WTC11 (cell line): ENCODE data around the gene MBNL1. TPM values are rescaled to one million over a fixed set of nuclear protein-coding genes. Genes with fewer than 3 reads are reported as not detected.

ENCODE experiments used
- ATAC-seq: fragments of 200-7000 bp; cut with Tn5 transposase; 2 replicates; pipeline ENCODE4 v1.10.0; 2021; ENCODE audit warnings: mild to moderate bottlenecking, moderate library complexity
- CTCF ChIA-PET: fragments of 300-600 bp; sonication (Branson Sonifier 250); formaldehyde crosslinking; loops from one replicate; lab custom pipeline; 2021; ENCODE audit warnings: antibody characterized with exemption; lab: Charles Lee
- POLR2A ChIA-PET: fragments of 350-600 bp; sonication (Branson Sonifier 250); formaldehyde crosslinking; loops from one replicate; lab custom pipeline; 2021; ENCODE audit warnings: antibody characterized with exemption; lab: Charles Lee
- DNase-seq: peaks from one replicate; pipeline ENCODE4 v3.0.0; 2021; ENCODE audit warnings: low spot score
- H3K27ac Mint-ChIP-seq: 2 replicates; pipeline ENCODE4 v1.8.0; 2021; ENCODE audit warnings: mixed read lengths
- H3K27me3 Mint-ChIP-seq: 2 replicates; pipeline ENCODE4 v1.8.0; 2021; ENCODE audit warnings: low read depth, mild to moderate bottlenecking, moderate library complexity, mixed read lengths
- H3K36me3 Mint-ChIP-seq: 2 replicates; pipeline ENCODE4 v1.8.0; 2021; ENCODE audit warnings: mixed read lengths
- H3K4me1 Mint-ChIP-seq: 2 replicates; pipeline ENCODE4 v1.8.0; 2022; ENCODE audit warnings: mixed read lengths
- H3K4me3 Mint-ChIP-seq: 2 replicates; pipeline ENCODE4 v1.8.0; 2021; ENCODE audit warnings: mild to moderate bottlenecking, moderate library complexity, mixed read lengths
- H3K9me3 Mint-ChIP-seq: 2 replicates; pipeline ENCODE4 v1.8.0; 2021; ENCODE audit warnings: mixed read lengths
- ATF1 ChIP-seq: sonication (generic); formaldehyde crosslinking; IDR thresholded peaks from 2 replicates; pipeline ENCODE4 v1.8.1; 2023; ENCODE audit warnings: mild to moderate bottlenecking, moderate library complexity, missing genetic modification reagents
- CBFB ChIP-seq: sonication (generic); formaldehyde crosslinking; IDR thresholded peaks from 2 replicates; pipeline ENCODE4 v1.8.1; 2022; ENCODE audit warnings: mild to moderate bottlenecking, low read depth, missing genetic modification reagents
- CREB1 ChIP-seq: sonication (generic); formaldehyde crosslinking; IDR thresholded peaks from 2 replicates; pipeline ENCODE4 v1.8.0; 2023; ENCODE audit warnings: mild to moderate bottlenecking, missing genetic modification reagents
- EMX1 ChIP-seq: fragments of 250-450 bp; sonication (Bioruptor Pico); IDR thresholded peaks from 2 replicates; pipeline ENCODE4 v1.8.0; 2021; ENCODE audit warnings: mild to moderate bottlenecking
- ETV6 ChIP-seq: sonication (generic); formaldehyde crosslinking; IDR thresholded peaks from 2 replicates; pipeline ENCODE4 v1.8.1; 2022; ENCODE audit warnings: mild to moderate bottlenecking, missing genetic modification reagents
- FOXJ3 ChIP-seq: sonication (generic); formaldehyde crosslinking; IDR thresholded peaks from 2 replicates; pipeline ENCODE4 v1.9.0; 2021; ENCODE audit warnings: missing genetic modification reagents, mild to moderate bottlenecking, borderline replicate concordance
- GTF2I ChIP-seq: fragments of 250-450 bp; sonication (Bioruptor Pico); conservative IDR thresholded peaks from 2 replicates; pipeline ENCODE4 v1.4.0; 2021; ENCODE audit warnings: mild to moderate bottlenecking
- JAZF1 ChIP-seq: fragments of 250-450 bp; sonication (Bioruptor Pico); IDR thresholded peaks from 2 replicates; pipeline ENCODE4 v1.9.0; 2021; ENCODE audit warnings: moderate library complexity, mild to moderate bottlenecking, inconsistent platforms
- ZNF121 ChIP-seq: sonication (generic); formaldehyde crosslinking; IDR thresholded peaks from 2 replicates; pipeline ENCODE4 v1.8.0; 2023; ENCODE audit warnings: missing genetic modification reagents
- ZNF138 ChIP-seq: sonication (generic); formaldehyde crosslinking; conservative IDR thresholded peaks from 2 replicates; pipeline ENCODE4 v1.8.1; 2022; ENCODE audit warnings: mild to moderate bottlenecking, moderate library complexity, missing genetic modification reagents
- ZNF263 ChIP-seq: sonication (generic); formaldehyde crosslinking; IDR thresholded peaks from 2 replicates; pipeline ENCODE4 v1.8.1; 2022; ENCODE audit warnings: low read depth, mild to moderate bottlenecking, moderate library complexity, missing genetic modification reagents
- ZNF317 ChIP-seq: sonication (generic); formaldehyde crosslinking; IDR thresholded peaks from 2 replicates; pipeline ENCODE4 v1.8.1; 2023; ENCODE audit warnings: low read depth, mild to moderate bottlenecking, moderate library complexity, missing genetic modification reagents, borderline replicate concordance
- ZNF396 ChIP-seq: fragments of 250-450 bp; sonication (Bioruptor Pico); IDR thresholded peaks from 2 replicates; pipeline ENCODE4 v1.8.0; 2021; ENCODE audit warnings: mild to moderate bottlenecking, moderate library complexity, borderline replicate concordance
- ZNF671 ChIP-seq: fragments of 250-450 bp; sonication (Bioruptor Pico); IDR thresholded peaks from 2 replicates; pipeline ENCODE4 v1.8.0; 2021; ENCODE audit warnings: mild to moderate bottlenecking
- total RNA-seq: library from RNA; stranded (reverse); gene quantifications from 3 replicates; pipeline ENCODE4 v1.2.3, GENCODE V29; 2021
- TF ChIP-seq, protein P1 (sequence below): sonication (generic); formaldehyde crosslinking; conservative IDR thresholded peaks from 2 replicates; pipeline ENCODE4 v1.8.1; 2022; ENCODE audit warnings: mild to moderate bottlenecking, missing genetic modification reagents
- TF ChIP-seq, protein P2 (sequence below): fragments of 250-450 bp; sonication (Bioruptor Pico); IDR thresholded peaks from 2 replicates; pipeline ENCODE4 v1.9.0; 2021; ENCODE audit warnings: mild to moderate bottlenecking
- TF ChIP-seq, protein P3 (sequence below): fragments of 250-450 bp; sonication (Bioruptor Pico); IDR thresholded peaks from 2 replicates; pipeline ENCODE4 v1.8.0; 2021; ENCODE audit warnings: mild to moderate bottlenecking
- TF ChIP-seq, protein P4 (sequence below): fragments of 200-600 bp; IDR thresholded peaks from 2 replicates; pipeline ENCODE4 v1.8.0; 2022; ENCODE audit warnings: antibody characterized with exemption
- TF ChIP-seq, protein P5 (sequence below): sonication (generic); formaldehyde crosslinking; IDR thresholded peaks from 2 replicates; pipeline ENCODE4 v1.8.0; 2023; ENCODE audit warnings: missing genetic modification reagents
- TF ChIP-seq, protein P6 (sequence below): sonication (generic); formaldehyde crosslinking; IDR thresholded peaks from 2 replicates; pipeline ENCODE4 v1.8.0; 2022; ENCODE audit warnings: missing genetic modification reagents
- TF ChIP-seq, protein P7 (sequence below): sonication (generic); formaldehyde crosslinking; IDR thresholded peaks from 2 replicates; pipeline ENCODE4 v1.8.0; 2022; ENCODE audit warnings: mild to moderate bottlenecking, missing genetic modification reagents

Gene MBNL1
- total RNA-seq, 1 experiment from 2014 or later, result 20.4 TPM

DNA sequence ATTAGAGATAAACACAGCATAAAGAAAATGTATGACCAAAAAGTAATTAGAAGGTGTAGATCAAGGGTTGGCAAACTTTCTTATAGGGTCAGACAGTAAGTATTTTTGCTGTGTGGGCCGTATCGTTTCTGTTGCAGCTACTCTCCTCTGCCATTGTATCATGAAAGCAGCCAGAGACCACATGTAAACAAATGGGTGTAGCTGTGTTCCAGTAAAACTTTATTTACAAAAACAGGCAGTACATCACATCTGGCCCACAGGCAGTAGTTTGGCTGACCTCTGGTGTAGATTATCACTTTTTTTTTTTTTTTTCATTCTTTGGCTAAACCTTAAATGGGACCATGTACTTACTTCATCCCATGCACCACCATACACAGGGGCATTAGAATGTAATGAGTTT is 190.8 kb downstream of the MBNL1 start:
- no peak overlapping the region for H3K27ac Mint-ChIP-seq
- no peak overlapping the region for H3K4me3 Mint-ChIP-seq
- ChIA-PET CTCF (no interaction called here), POLR2A (no interaction called here)
- no peaks in the 10 kb centered on the region for H3K9me3 Mint-ChIP-seq
- H3K36me3 Mint-ChIP-seq, result peaks cover 10% of the 10 kb centered on the region
- ATAC-seq (no peak), DNase-seq (no peak)
- H3K4me1 Mint-ChIP-seq, result peaks cover 6% of the 10 kb centered on the region
- TF ChIP-seq ZNF121 (CRISPR knock-in tag) (no peak), CBFB (CRISPR knock-in tag) (no peak), CREB1 (CRISPR knock-in tag) (no peak), JAZF1 (CRISPR knock-in tag) (no peak), FOXJ3 (no peak), GTF2I (CRISPR knock-in tag) (no peak)
- TF ChIP-seq, protein P1, sequence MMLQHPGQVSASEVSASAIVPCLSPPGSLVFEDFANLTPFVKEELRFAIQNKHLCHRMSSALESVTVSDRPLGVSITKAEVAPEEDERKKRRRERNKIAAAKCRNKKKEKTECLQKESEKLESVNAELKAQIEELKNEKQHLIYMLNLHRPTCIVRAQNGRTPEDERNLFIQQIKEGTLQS (CRISPR knock-in tag), result no peak
- TF ChIP-seq, protein P2, sequence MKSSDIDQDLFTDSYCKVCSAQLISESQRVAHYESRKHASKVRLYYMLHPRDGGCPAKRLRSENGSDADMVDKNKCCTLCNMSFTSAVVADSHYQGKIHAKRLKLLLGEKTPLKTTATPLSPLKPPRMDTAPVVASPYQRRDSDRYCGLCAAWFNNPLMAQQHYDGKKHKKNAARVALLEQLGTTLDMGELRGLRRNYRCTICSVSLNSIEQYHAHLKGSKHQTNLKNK (CRISPR knock-in tag), result no peak
- TF ChIP-seq, protein P3, sequence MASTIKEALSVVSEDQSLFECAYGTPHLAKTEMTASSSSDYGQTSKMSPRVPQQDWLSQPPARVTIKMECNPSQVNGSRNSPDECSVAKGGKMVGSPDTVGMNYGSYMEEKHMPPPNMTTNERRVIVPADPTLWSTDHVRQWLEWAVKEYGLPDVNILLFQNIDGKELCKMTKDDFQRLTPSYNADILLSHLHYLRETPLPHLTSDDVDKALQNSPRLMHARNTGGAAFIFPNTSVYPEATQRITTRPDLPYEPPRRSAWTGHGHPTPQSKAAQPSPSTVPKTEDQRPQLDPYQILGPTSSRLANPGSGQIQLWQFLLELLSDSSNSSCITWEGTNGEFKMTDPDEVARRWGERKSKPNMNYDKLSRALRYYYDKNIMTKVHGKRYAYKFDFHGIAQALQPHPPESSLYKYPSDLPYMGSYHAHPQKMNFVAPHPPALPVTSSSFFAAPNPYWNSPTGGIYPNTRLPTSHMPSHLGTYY (CRISPR knock-in tag), result no peak
- no peaks in the 10 kb centered on the region for H3K27me3 Mint-ChIP-seq

DNA sequence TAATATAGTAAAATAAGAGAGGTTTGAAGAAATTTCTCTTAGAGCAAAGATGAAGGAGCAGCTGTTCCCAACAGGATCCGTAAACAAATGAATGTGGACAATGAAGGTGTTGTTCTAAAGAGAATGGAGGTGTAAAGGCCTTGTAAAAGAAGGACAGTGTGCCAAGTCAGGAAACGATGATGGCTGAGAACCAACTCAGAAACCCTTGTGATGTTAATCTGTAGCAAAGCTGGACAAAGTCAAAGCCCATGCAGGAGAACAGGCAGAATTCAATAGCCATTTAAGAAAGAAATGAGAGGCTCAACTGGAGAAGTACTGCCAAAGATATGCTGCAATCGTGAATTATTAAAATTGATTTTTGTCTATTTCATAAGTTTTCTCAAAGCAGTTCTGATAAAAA is 192.2 kb downstream of the MBNL1 start:
- ATAC-seq, result peak; percentile 46; the same call in 1 of the 2 replicates
- no peaks in the 10 kb centered on the region for H3K9me3 Mint-ChIP-seq
- DNase-seq, result no peak
- ChIA-PET POLR2A (no interaction called here), CTCF (interaction anchor here (1.0 kb wide), 1 partner anchor 11 kb away, joined by 3 read pairs; no protein-coding TSS in a partner anchor)
- peaks cover 6% of the 10 kb centered on the region for H3K4me1 Mint-ChIP-seq
- TF ChIP-seq, protein P4, sequence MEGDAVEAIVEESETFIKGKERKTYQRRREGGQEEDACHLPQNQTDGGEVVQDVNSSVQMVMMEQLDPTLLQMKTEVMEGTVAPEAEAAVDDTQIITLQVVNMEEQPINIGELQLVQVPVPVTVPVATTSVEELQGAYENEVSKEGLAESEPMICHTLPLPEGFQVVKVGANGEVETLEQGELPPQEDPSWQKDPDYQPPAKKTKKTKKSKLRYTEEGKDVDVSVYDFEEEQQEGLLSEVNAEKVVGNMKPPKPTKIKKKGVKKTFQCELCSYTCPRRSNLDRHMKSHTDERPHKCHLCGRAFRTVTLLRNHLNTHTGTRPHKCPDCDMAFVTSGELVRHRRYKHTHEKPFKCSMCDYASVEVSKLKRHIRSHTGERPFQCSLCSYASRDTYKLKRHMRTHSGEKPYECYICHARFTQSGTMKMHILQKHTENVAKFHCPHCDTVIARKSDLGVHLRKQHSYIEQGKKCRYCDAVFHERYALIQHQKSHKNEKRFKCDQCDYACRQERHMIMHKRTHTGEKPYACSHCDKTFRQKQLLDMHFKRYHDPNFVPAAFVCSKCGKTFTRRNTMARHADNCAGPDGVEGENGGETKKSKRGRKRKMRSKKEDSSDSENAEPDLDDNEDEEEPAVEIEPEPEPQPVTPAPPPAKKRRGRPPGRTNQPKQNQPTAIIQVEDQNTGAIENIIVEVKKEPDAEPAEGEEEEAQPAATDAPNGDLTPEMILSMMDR, result no peak
- TF ChIP-seq, protein P5, sequence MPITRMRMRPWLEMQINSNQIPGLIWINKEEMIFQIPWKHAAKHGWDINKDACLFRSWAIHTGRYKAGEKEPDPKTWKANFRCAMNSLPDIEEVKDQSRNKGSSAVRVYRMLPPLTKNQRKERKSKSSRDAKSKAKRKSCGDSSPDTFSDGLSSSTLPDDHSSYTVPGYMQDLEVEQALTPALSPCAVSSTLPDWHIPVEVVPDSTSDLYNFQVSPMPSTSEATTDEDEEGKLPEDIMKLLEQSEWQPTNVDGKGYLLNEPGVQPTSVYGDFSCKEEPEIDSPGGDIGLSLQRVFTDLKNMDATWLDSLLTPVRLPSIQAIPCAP, result no peak
- TF ChIP-seq, protein P6, sequence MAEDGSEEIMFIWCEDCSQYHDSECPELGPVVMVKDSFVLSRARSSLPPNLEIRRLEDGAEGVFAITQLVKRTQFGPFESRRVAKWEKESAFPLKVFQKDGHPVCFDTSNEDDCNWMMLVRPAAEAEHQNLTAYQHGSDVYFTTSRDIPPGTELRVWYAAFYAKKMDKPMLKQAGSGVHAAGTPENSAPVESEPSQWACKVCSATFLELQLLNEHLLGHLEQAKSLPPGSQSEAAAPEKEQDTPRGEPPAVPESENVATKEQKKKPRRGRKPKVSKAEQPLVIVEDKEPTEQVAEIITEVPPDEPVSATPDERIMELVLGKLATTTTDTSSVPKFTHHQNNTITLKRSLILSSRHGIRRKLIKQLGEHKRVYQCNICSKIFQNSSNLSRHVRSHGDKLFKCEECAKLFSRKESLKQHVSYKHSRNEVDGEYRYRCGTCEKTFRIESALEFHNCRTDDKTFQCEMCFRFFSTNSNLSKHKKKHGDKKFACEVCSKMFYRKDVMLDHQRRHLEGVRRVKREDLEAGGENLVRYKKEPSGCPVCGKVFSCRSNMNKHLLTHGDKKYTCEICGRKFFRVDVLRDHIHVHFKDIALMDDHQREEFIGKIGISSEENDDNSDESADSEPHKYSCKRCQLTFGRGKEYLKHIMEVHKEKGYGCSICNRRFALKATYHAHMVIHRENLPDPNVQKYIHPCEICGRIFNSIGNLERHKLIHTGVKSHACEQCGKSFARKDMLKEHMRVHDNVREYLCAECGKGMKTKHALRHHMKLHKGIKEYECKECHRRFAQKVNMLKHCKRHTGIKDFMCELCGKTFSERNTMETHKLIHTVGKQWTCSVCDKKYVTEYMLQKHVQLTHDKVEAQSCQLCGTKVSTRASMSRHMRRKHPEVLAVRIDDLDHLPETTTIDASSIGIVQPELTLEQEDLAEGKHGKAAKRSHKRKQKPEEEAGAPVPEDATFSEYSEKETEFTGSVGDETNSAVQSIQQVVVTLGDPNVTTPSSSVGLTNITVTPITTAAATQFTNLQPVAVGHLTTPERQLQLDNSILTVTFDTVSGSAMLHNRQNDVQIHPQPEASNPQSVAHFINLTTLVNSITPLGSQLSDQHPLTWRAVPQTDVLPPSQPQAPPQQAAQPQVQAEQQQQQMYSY (CRISPR knock-in tag), result no peak
- TF ChIP-seq ZNF121 (CRISPR knock-in tag) (no peak), FOXJ3 (no peak), ETV6 (CRISPR knock-in tag) (no peak)
- H3K27ac Mint-ChIP-seq, result peak overlapping the region; percentile 32; the same call in 1 of the 2 replicates
- peaks cover 10% of the 10 kb centered on the region for H3K36me3 Mint-ChIP-seq
- no peaks in the 10 kb centered on the region for H3K27me3 Mint-ChIP-seq
- H3K4me3 Mint-ChIP-seq, result no peak overlapping the region

DNA sequence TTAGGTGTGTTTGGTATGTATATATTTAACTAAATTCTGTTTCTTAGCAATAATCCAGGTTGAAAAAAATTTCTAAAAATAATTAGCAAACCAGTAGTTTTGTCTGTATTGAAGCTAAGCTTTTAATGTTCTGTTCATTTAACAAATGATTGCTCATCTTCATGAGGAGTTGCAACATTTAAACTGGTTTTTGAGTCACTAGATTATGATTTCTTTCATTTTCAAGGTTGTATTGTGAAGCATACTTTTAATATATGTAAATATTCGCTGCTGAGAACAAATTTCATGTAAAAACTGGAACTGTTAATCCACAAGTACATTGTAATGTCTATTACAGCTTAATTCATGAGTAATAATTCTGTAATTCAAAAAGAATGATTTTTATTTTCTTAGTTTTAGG is 192.7 kb downstream of the MBNL1 start:
- Mint-ChIP-seq H3K36me3 (peaks cover 6% of the 10 kb centered on the region; the same call in 1 of the 2 replicates), H3K4me3 (no peak overlapping the region), H3K27me3 (no peaks in the 10 kb centered on the region), H3K4me1 (peaks cover 6% of the 10 kb centered on the region), H3K9me3 (no peaks in the 10 kb centered on the region), H3K27ac (no peak overlapping the region)
- ATAC-seq (no peak), DNase-seq (no peak)
- ChIA-PET CTCF (interaction anchor here (1.0 kb wide), 1 partner anchor 11 kb away, joined by 3 read pairs; no protein-coding TSS in a partner anchor), POLR2A (no interaction called here)
- TF ChIP-seq ZNF317 (CRISPR knock-in tag) (no peak), CREB1 (CRISPR knock-in tag) (no peak), ZNF138 (no peak), EMX1 (no peak), ZNF396 (CRISPR knock-in tag) (no peak), ATF1 (no peak), ZNF671 (no peak), ZNF263 (no peak)
- TF ChIP-seq, protein P7, sequence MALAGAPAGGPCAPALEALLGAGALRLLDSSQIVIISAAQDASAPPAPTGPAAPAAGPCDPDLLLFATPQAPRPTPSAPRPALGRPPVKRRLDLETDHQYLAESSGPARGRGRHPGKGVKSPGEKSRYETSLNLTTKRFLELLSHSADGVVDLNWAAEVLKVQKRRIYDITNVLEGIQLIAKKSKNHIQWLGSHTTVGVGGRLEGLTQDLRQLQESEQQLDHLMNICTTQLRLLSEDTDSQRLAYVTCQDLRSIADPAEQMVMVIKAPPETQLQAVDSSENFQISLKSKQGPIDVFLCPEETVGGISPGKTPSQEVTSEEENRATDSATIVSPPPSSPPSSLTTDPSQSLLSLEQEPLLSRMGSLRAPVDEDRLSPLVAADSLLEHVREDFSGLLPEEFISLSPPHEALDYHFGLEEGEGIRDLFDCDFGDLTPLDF (CRISPR knock-in tag), result no peak
